ENCODE results near the gene SMIM10.
"Not testable (repeated sequence)": the region's sequence is repeated elsewhere in the genome, so short reads cannot be mapped to it uniquely, and the experiment has no call there.

GRCh38 chrX:134946364-134946763 lies 44.4 kb upstream of the SMIM10 start:
- not testable (repeated sequence) for TF ChIP-seq CTCF, POLR2A (IDR thresholded peaks at IDR 0.05)
